IMR-90 (cell line): ENCODE measurements around the gene BGLAP.

ENCODE experiments used
- CEBPB ChIP-seq: IDR thresholded peaks from 2 replicates; pipeline ENCODE4 v1.6.1; 2012; ENCODE audit warnings: low read depth, low read length, improper control_type of control experiment
- FOS ChIP-seq: fragments of 150-350 bp; IDR thresholded peaks from 2 replicates; pipeline ENCODE4 v1.6.1; 2016; ENCODE audit warnings: low read depth, low read length
- MXI1 ChIP-seq: IDR thresholded peaks from 2 replicates; pipeline ENCODE4 v1.6.1; 2012; ENCODE audit warnings: low read depth, mild to moderate bottlenecking, low read length, moderate library complexity, borderline replicate concordance
- POLR2A ChIP-seq: IDR thresholded peaks from 2 replicates; pipeline ENCODE4 v1.6.1; 2012; ENCODE audit warnings: mild to moderate bottlenecking, low read depth, low read length
- RCOR1 ChIP-seq: IDR thresholded peaks from 2 replicates; pipeline ENCODE4 v1.6.1; 2012; ENCODE audit warnings: mild to moderate bottlenecking, low read length, improper control_type of control experiment; ENCODE audit not compliant: insufficient replicate concordance
- RFX5 ChIP-seq: IDR thresholded peaks from 2 replicates; pipeline ENCODE4 v1.8.0; 2012; ENCODE audit warnings: low read depth, mild to moderate bottlenecking, low read length, moderate library complexity
- TF ChIP-seq, protein P1 (sequence below): conservative IDR thresholded peaks from 2 replicates; pipeline ENCODE4 v1.5.1; 2012; ENCODE audit warnings: mild to moderate bottlenecking, low read depth, low read length, improper control_type of control experiment
- TF ChIP-seq, protein P2 (sequence below): fragments of 150-350 bp; IDR thresholded peaks from 2 replicates; pipeline ENCODE4 v1.6.1; 2017; ENCODE audit warnings: mild to moderate bottlenecking, antibody characterized with exemption, low read length, low read depth

DNA sequence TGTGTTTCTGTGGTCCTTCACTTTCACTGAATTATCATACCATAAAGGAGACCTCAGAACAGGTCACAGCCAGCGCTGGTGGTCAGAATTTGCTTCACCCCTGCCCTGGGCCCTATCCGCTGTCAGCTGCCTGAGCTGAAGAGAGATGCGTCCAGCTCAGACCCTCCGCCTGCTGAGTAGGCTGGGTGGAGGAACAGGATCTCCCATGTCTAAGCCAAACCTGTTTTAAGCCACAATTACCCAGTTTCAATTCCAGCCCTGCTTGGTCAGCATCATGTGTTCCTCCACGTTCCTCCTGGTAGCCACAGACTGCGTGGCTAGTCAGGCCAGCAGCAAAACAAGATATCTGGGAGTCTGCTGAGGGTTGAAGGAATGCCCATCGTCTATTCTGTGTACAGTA, 13.5 kb upstream of the BGLAP start:
- TF ChIP-seq RFX5 (no peak), POLR2A (no peak), CEBPB (no peak), FOS (no peak), RCOR1 (no peak), MXI1 (no peak)
- TF ChIP-seq, protein P1, sequence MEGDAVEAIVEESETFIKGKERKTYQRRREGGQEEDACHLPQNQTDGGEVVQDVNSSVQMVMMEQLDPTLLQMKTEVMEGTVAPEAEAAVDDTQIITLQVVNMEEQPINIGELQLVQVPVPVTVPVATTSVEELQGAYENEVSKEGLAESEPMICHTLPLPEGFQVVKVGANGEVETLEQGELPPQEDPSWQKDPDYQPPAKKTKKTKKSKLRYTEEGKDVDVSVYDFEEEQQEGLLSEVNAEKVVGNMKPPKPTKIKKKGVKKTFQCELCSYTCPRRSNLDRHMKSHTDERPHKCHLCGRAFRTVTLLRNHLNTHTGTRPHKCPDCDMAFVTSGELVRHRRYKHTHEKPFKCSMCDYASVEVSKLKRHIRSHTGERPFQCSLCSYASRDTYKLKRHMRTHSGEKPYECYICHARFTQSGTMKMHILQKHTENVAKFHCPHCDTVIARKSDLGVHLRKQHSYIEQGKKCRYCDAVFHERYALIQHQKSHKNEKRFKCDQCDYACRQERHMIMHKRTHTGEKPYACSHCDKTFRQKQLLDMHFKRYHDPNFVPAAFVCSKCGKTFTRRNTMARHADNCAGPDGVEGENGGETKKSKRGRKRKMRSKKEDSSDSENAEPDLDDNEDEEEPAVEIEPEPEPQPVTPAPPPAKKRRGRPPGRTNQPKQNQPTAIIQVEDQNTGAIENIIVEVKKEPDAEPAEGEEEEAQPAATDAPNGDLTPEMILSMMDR = no peak
- TF ChIP-seq, protein P2, sequence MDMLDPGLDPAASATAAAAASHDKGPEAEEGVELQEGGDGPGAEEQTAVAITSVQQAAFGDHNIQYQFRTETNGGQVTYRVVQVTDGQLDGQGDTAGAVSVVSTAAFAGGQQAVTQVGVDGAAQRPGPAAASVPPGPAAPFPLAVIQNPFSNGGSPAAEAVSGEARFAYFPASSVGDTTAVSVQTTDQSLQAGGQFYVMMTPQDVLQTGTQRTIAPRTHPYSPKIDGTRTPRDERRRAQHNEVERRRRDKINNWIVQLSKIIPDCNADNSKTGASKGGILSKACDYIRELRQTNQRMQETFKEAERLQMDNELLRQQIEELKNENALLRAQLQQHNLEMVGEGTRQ = no peak
